Gastroesophageal sphincter (tissue), 3 donors: ENCODE data around the gene SF3A1.

Experiments
- POLR2AphosphoS5 ChIP-seq: sonication (generic); formaldehyde crosslinking; IDR thresholded peaks from one replicate; pipeline ENCODE4 v1.6.1; 2017; ENCODE audit warnings: antibody characterized with exemption
- TF ChIP-seq, protein P1 (sequence below), 4 experiments: fragments of 200-600 bp in 2 of 4; fragments of 450-650 bp in 2 of 4; sonication (generic) in 1 of 4; IDR thresholded peaks; one replicate each; pipeline ENCODE4 v1.5.1; 2017 to 2019; ENCODE audit warnings: antibody characterized with exemption in 4 of 4, mild to moderate bottlenecking in 2 of 4, moderate library complexity in 2 of 4

DNA sequence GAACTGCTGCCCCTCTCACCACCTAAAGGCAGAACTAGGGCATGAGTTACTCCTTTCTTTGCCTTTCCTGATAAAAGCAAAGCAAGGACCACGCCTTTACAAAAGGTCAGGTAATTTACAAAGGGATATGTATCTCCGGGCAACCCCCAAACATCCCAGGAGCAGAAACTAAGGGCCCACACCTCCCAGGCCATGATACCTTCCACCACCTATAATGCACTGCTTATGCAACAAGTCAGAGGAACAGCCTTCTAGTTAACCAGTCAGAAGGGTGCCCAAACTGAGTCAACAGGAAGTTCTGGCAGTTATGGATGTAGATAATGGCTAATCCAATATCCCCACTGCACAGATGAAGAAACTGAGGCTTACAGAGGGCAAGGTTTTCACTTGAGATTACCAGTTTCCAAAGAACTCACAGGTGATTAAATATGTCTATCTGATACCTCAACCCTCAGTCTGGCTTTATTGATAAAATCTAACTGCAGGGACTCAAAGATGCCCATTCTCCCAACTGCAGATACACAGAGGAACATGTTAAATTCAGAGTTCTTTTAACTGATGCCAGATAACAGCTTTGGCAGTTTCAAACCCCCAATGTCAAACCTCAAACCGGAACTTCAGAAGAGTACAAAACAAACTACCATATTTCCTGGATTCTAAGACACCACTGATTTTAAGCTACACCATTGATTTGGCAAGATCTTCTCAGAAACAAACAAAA is 50.6 kb downstream of the SF3A1 start:
- TF ChIP-seq, protein P1, sequence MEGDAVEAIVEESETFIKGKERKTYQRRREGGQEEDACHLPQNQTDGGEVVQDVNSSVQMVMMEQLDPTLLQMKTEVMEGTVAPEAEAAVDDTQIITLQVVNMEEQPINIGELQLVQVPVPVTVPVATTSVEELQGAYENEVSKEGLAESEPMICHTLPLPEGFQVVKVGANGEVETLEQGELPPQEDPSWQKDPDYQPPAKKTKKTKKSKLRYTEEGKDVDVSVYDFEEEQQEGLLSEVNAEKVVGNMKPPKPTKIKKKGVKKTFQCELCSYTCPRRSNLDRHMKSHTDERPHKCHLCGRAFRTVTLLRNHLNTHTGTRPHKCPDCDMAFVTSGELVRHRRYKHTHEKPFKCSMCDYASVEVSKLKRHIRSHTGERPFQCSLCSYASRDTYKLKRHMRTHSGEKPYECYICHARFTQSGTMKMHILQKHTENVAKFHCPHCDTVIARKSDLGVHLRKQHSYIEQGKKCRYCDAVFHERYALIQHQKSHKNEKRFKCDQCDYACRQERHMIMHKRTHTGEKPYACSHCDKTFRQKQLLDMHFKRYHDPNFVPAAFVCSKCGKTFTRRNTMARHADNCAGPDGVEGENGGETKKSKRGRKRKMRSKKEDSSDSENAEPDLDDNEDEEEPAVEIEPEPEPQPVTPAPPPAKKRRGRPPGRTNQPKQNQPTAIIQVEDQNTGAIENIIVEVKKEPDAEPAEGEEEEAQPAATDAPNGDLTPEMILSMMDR (IDR thresholded peaks at IDR 0.05) = no peak
- no peak for TF ChIP-seq POLR2AphosphoS5
